HG03196 (cell line): ENCODE data around the gene IGF2.

Experiments used
- ATAC-seq: cut with Tn5 transposase; IDR thresholded peaks from one replicate; pipeline ENCODE4 v1.9.1; 2021; ENCODE audit not compliant: unreplicated experiment

IGF2 gene

GRCh38 chr11:2154195-2154585, 15.0 kb upstream of the IGF2 start:
- no peak for ATAC-seq

- ATAC-seq: no peak
These were observed 14.5 kb upstream of the IGF2 start for GRCh38 chr11:2153581-2154194.

GRCh38 chr11:2151500-2152257, 12.5 kb upstream of the IGF2 start:
- no peak for ATAC-seq

GRCh38 chr11:2149864-2150847, 11.0 kb upstream of the IGF2 start:
- no peak for ATAC-seq

- no peak for ATAC-seq
These were observed 10.3 kb upstream of the IGF2 start for GRCh38 chr11:2149460-2149859.

GRCh38 chr11:2148595-2148994, 9.4 kb upstream of the IGF2 start:
- ATAC-seq: no peak

GRCh38 chr11:2147391-2147790, 8.2 kb upstream of the IGF2 start:
- no peak for ATAC-seq

DNA sequence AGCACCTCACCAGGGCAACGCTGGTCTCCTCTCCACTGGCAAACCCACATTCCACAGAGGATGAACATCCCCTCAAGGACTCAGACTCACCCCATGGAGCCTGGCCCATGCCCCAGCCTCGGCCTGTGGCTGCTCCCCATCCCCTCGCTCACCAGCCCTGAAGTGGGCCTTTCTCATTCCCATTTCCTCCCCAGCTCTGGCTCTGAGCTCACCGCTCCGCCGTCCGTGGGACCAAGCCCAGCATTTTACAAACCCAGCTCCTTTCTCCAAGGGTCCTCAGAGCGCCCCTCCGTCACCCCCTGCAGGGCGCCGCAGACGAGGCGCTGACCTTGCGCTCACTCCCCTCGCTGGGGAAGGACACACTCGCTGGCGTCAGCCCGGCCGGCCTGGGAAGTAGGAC, 6.9 kb upstream of the IGF2 start:
- ATAC-seq: no peak

DNA sequence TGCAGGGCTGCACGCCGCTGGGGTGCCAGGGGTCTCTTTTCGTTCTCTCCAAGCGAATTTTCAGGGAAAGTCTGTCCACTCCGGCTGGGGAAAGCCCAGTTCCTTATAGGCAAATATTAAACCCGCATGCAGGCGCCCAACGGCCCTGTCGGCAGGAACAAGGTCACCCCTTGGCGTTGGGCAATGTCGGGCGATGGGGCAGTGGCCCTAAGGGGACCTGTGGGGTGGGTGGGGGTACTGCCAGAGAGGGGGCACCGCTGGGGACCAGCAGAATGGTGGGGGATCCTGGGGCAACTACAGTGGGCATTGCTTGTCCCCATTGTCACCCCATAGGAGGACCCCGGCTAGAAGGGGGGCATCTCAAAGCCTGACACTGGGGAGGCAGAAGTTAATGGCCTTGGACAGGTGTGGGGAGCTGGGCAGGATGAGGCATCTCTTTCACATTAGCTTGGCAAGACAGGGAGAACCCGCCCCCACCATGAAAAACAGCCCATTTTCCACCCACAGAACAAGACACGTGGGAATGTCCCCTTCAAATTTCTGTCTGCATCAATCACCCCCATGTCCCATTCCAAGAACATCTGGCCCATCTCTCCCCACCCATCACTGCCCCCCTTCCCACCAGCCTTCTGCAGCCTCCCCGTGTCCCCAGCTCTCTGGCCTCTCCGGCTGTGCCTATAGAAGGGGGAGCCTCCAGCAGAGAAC, 5.5 kb upstream of the IGF2 start:
- no peak for ATAC-seq

GRCh38 chr11:2143799-2144543, 4.8 kb upstream of the IGF2 start:
- ATAC-seq: no peak

GRCh38 chr11:2143477-2143798, 4.2 kb upstream of the IGF2 start:
- ATAC-seq: no peak

- no peak for ATAC-seq
These were observed 3.6 kb upstream of the IGF2 start for GRCh38 chr11:2142762-2143202.

GRCh38 chr11:2142300-2142759, 3.1 kb upstream of the IGF2 start:
- ATAC-seq: no peak

- ATAC-seq: no peak
These were observed 1.5 kb upstream of the IGF2 start for GRCh38 chr11:2140411-2141400.

- no peak for ATAC-seq
These were observed 590 bp upstream of the IGF2 start for GRCh38 chr11:2139621-2140337.

GRCh38 chr11:2138431-2139122, 612 bp downstream of the IGF2 start:
- ATAC-seq: no peak

DNA sequence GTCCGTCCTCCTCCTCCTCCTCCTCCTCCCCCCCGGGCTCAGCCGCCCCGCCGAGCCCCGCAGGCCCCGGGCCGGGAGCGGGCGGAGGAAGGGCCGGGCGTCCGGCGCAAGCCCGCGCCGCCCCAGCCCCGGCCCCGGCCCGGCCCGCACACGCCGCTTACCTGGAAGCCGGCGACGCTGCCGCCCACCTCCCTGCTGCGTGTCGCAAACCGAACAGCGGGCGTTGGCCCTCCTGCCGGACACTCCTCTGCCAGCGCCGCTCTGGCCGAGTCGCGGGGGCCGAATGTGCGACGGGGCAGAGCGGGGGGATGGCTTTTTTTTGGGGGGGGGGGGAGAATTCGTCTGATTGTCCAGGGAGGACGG, 1.1 kb downstream of the IGF2 start:
- no peak for ATAC-seq
